GM18502 (cell line): ENCODE measurements around the gene ZACN.
"Not testable (repeated sequence)": the region's sequence is repeated elsewhere in the genome, so short reads cannot be mapped to it uniquely, and the experiment has no call there.

ENCODE experiments used
- ATAC-seq: cut with Tn5 transposase; IDR thresholded peaks from one replicate; pipeline ENCODE4 v1.9.1; 2021; ENCODE audit warnings: mild to moderate bottlenecking; ENCODE audit not compliant: unreplicated experiment, poor library complexity

ZACN gene

GRCh38 chr17:76078860-76079534, at the start of gene ZACN:
Gene ZACN, plus strand, starts transcription at chr17:76079182. Its CDS starts 83 bp downstream, at chr17:76079265.
- ATAC-seq, result no peak

GRCh38 chr17:76032073-76032779, 46.8 kb upstream of the ZACN start:
- no peak for ATAC-seq

GRCh38 chr17:76032780-76033108, 46.2 kb upstream of the ZACN start:
- ATAC-seq, result no peak

GRCh38 chr17:76033139-76033538, 45.8 kb upstream of the ZACN start:
- ATAC-seq, result no peak

GRCh38 chr17:76034428-76035350, 44.3 kb upstream of the ZACN start:
- ATAC-seq, result no peak

GRCh38 chr17:76036497-76037261, 42.3 kb upstream of the ZACN start:
- no peak for ATAC-seq

GRCh38 chr17:76038050-76038449, 40.9 kb upstream of the ZACN start:
- no peak for ATAC-seq

GRCh38 chr17:76039121-76039520, 39.9 kb upstream of the ZACN start:
- no peak for ATAC-seq

GRCh38 chr17:76040376-76040775, 38.6 kb upstream of the ZACN start:
- no peak for ATAC-seq

- ATAC-seq, result not testable (repeated sequence)
Measured at GRCh38 chr17:76042868-76043267, 36.1 kb upstream of the ZACN start.

- not testable (repeated sequence) for ATAC-seq
Measured at GRCh38 chr17:76044475-76045007, 34.4 kb upstream of the ZACN start.

- ATAC-seq, result no peak
Measured at GRCh38 chr17:76046064-76046463, 32.9 kb upstream of the ZACN start.

GRCh38 chr17:76048025-76048605, 30.9 kb upstream of the ZACN start:
- ATAC-seq, result no peak

GRCh38 chr17:76048711-76049110, 30.3 kb upstream of the ZACN start:
- no peak for ATAC-seq

GRCh38 chr17:76049239-76049638, 29.7 kb upstream of the ZACN start:
- no peak for ATAC-seq

GRCh38 chr17:76049836-76050537, 29.0 kb upstream of the ZACN start:
- ATAC-seq, result no peak

- ATAC-seq, result no peak
Measured at GRCh38 chr17:76050538-76051467, 28.2 kb upstream of the ZACN start.

GRCh38 chr17:76051561-76051960, 27.4 kb upstream of the ZACN start:
- no peak for ATAC-seq
